Measurements from ENCODE around the gene MCOLN2. TPM values are rescaled to one million over a fixed set of nuclear protein-coding genes. Genes with fewer than 3 reads are reported as not detected.

MCOLN2 gene
- total and polyA plus RNA-seq, 3 donors from 2014 or later: 2.5 to 6.3 (median 3.2) TPM

DNA sequence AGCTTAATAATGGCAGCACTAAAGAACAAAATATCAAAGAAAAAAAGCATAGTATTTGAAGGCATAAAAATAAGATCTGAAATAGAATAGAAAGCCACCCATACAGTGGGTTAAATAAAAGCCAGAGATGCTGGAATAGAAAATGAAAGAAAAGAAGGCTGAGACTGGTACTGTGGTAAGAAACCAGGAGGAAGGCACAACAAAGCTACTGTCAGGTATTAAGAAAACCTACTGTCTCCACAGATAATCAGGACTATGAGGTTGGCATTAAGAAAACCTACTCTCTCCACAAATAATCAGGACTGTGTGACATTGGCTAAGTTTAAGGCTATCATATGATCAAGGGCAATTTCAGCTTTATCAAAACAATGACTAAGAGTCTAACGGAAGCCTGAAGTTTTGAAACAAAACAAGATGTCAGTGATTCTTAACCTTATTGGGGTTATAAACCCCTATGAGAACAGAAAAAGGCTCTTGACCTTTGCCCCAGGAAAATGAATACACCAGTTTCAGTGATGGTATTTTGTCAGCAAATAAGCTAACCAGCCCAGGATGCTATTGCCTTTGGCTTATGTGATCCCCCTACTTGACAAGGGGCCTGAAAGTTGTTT is 24.4 kb downstream of the MCOLN2 start:
- H3K4me1 ChIP-seq: no peaks in the 10 kb centered on the region
- H3K9me3 ChIP-seq: no peaks in the 10 kb centered on the region
- intact Hi-C loops (cut with DNase I; ENCODE audit: low total_unique reads): no loop called here
- H3K27ac ChIP-seq: no peak overlapping the region
- 56% methylated on average over 1 of the region's 1 CpG for WGBS, 2 donors
- H3K4me3 ChIP-seq: no peak overlapping the region
- no peaks in the 10 kb centered on the region for H3K36me3 ChIP-seq (ENCODE audit: low read depth, missing control alignments)
- H3K27me3 ChIP-seq: no peaks in the 10 kb centered on the region
- DNase-seq: no peak
- TF ChIP-seq POLR2A (IDR thresholded peaks at IDR 0.05): no peak
- TF ChIP-seq, protein P1, sequence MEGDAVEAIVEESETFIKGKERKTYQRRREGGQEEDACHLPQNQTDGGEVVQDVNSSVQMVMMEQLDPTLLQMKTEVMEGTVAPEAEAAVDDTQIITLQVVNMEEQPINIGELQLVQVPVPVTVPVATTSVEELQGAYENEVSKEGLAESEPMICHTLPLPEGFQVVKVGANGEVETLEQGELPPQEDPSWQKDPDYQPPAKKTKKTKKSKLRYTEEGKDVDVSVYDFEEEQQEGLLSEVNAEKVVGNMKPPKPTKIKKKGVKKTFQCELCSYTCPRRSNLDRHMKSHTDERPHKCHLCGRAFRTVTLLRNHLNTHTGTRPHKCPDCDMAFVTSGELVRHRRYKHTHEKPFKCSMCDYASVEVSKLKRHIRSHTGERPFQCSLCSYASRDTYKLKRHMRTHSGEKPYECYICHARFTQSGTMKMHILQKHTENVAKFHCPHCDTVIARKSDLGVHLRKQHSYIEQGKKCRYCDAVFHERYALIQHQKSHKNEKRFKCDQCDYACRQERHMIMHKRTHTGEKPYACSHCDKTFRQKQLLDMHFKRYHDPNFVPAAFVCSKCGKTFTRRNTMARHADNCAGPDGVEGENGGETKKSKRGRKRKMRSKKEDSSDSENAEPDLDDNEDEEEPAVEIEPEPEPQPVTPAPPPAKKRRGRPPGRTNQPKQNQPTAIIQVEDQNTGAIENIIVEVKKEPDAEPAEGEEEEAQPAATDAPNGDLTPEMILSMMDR (IDR thresholded peaks at IDR 0.05): no peak

DNA sequence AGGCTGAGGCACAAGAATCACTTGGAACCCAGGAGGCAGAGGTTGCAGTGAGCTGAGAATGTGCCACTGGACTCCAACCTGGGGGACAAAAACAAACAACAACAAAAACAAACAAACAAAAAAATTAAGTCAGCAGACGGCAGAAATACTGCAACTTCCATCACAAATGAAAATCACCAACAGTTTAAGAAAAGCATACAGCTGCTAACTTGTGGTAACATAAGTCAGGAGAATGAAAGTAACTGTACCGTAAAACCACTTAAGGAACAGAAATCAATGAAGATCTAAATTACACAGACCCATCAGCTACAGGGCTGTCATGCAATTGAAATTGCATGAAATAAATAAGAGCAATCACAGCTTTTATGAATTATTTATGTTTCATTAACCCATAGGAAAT is 25.0 kb downstream of the MCOLN2 start:
- no peak overlapping the region for H3K4me3 ChIP-seq
- intact Hi-C loops (cut with DNase I; ENCODE audit: low total_unique reads): no loop called here
- H3K9me3 ChIP-seq: no peaks in the 10 kb centered on the region
- 87 to 88% methylated on average over 2 of the region's 2 CpGs for WGBS, 2 donors
- TF ChIP-seq, protein P1 (IDR thresholded peaks at IDR 0.05): no peak
- no peak for TF ChIP-seq POLR2A (IDR thresholded peaks at IDR 0.05)
- H3K27me3 ChIP-seq: no peaks in the 10 kb centered on the region
- no peaks in the 10 kb centered on the region for H3K36me3 ChIP-seq (ENCODE audit: low read depth, missing control alignments)
- no peak overlapping the region for H3K27ac ChIP-seq
- H3K4me1 ChIP-seq: no peaks in the 10 kb centered on the region
- DNase-seq: no peak

DNA sequence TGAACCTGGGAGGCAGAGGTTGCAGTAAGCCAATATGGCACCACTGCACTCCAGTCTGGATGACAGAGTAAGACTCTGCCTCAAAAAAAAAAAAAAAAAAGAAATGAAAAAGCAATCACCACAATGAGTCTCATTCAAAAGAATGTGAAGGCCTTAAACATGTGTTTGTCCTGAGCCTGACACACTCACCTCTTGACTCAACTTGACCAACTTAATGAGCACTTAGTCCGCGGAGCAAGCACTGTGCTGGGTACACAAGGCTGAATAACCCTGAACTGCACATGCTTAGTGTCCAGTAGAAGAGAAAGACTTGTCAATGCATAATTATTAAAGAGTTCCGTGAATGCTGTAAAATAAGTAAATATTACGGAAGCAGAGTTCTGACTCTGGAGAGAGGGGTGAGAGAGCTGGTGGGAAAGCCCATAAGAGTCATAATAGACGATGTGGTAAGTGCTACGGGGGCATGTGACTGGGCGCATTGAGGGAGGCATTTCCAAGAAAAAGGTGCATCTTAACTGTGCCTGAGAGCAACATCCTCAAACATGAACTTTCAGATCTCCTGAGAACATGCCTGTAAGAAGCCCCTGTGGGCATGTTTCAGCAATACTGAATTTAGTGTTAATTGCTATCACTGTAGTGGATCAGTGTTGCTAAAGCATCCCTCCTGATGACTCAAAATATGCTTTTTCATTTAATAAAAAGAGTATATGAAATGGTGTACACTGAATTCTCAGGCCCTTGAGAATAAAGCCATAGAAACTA is 27.2 kb downstream of the MCOLN2 start:
- WGBS, 2 donors: 93 to 96% methylated on average over 7 of the region's 7 CpGs
- DNase-seq: no peak
- Histone ChIP-seq H3K4me3 (no peak overlapping the region), H3K4me1 (no peaks in the 10 kb centered on the region), H3K9me3 (no peaks in the 10 kb centered on the region), H3K27me3 (no peaks in the 10 kb centered on the region), H3K36me3 (ENCODE audit: low read depth, missing control alignments) (no peaks in the 10 kb centered on the region), H3K27ac (no peak overlapping the region)
- intact Hi-C loops (cut with DNase I; ENCODE audit: low total_unique reads): no loop called here
- TF ChIP-seq, protein P1 (IDR thresholded peaks at IDR 0.05): no peak
- TF ChIP-seq POLR2A (IDR thresholded peaks at IDR 0.05): no peak

DNA sequence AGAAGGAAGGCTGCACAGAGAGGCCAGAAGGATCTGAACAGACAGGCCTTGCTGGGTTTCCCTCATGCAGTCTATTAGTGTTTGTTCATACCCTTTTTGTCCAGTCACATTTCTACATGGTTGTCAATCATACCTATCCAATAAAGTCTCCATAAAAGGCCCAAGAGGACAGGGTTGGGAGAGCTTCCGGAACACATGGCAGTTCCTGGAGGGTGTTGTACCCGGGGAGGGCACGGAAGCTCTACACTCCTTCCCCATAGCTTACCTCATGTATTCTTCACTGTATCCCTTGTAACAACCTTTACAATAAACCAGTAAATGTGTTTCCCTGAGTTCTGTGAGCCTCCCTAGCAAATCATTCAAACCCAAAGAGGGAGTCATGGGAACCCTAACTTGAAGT is 28.0 kb downstream of the MCOLN2 start:
- intact Hi-C loops (cut with DNase I; ENCODE audit: low total_unique reads): no loop called here
- TF ChIP-seq, protein P1 (IDR thresholded peaks at IDR 0.05): no peak
- TF ChIP-seq POLR2A (IDR thresholded peaks at IDR 0.05): no peak
- H3K36me3 ChIP-seq (ENCODE audit: low read depth, missing control alignments): no peaks in the 10 kb centered on the region
- H3K9me3 ChIP-seq: no peaks in the 10 kb centered on the region
- no peak for DNase-seq
- 91 to 98% methylated on average over 3 of the region's 3 CpGs for WGBS, 2 donors
- H3K27me3 ChIP-seq: no peaks in the 10 kb centered on the region
- H3K4me1 ChIP-seq: no peaks in the 10 kb centered on the region
- no peak overlapping the region for H3K4me3 ChIP-seq
- no peak overlapping the region for H3K27ac ChIP-seq
